ENCODE measurements around the gene ARGLU1.

ARGLU1 gene

GRCh38 chr13:106494506-106494905, 73.4 kb downstream of the ARGLU1 start:
- H3K36me3 ChIP-seq (ENCODE audit: control insufficient read depth, insufficient read depth, low read length): no peaks in the 10 kb centered on the region
- no peak overlapping the region for H3K4me3 ChIP-seq (replicated peaks; ENCODE audit: low read depth, low read length)
- H3K27me3 ChIP-seq (replicated peaks; ENCODE audit: control insufficient read depth, insufficient read depth, low read length): no peaks in the 10 kb centered on the region
- no peak for DNase-seq (ENCODE audit: extremely low read depth, insufficient read length)
- no peak for TF ChIP-seq CTCF (IDR thresholded peaks at IDR 0.05; ENCODE audit: insufficient read depth, low read length, poor library complexity, severe bottlenecking)

- Histone ChIP-seq H3K4me3 (replicated peaks; ENCODE audit: low read depth, low read length) (no peak overlapping the region), H3K27me3 (replicated peaks; ENCODE audit: control insufficient read depth, insufficient read depth, low read length) (no peaks in the 10 kb centered on the region), H3K36me3 (ENCODE audit: control insufficient read depth, insufficient read depth, low read length) (no peaks in the 10 kb centered on the region)
- no peak for TF ChIP-seq CTCF (IDR thresholded peaks at IDR 0.05; ENCODE audit: insufficient read depth, low read length, poor library complexity, severe bottlenecking)
- DNase-seq (ENCODE audit: extremely low read depth, insufficient read length): peak; percentile 38
Observed at GRCh38 chr13:106493533-106494220, 74.3 kb downstream of the ARGLU1 start.

- no peak for TF ChIP-seq CTCF (IDR thresholded peaks at IDR 0.05; ENCODE audit: insufficient read depth, low read length, poor library complexity, severe bottlenecking)
- no peak overlapping the region for H3K4me3 ChIP-seq (replicated peaks; ENCODE audit: low read depth, low read length)
- DNase-seq (ENCODE audit: extremely low read depth, insufficient read length): no peak
- H3K27me3 ChIP-seq (replicated peaks; ENCODE audit: control insufficient read depth, insufficient read depth, low read length): no peaks in the 10 kb centered on the region
- H3K36me3 ChIP-seq (ENCODE audit: control insufficient read depth, insufficient read depth, low read length): no peaks in the 10 kb centered on the region
Observed at GRCh38 chr13:106492588-106493475, 75.1 kb downstream of the ARGLU1 start.

GRCh38 chr13:106491928-106492587, 75.9 kb downstream of the ARGLU1 start:
- H3K27me3 ChIP-seq (replicated peaks; ENCODE audit: control insufficient read depth, insufficient read depth, low read length): no peaks in the 10 kb centered on the region
- no peak for TF ChIP-seq CTCF (IDR thresholded peaks at IDR 0.05; ENCODE audit: insufficient read depth, low read length, poor library complexity, severe bottlenecking)

More at GRCh38 chr13:106491928-106492587, 75.9 kb downstream of the ARGLU1 start:
- H3K36me3 ChIP-seq (ENCODE audit: control insufficient read depth, insufficient read depth, low read length): no peaks in the 10 kb centered on the region
- no peak overlapping the region for H3K4me3 ChIP-seq (replicated peaks; ENCODE audit: low read depth, low read length)
- DNase-seq (ENCODE audit: extremely low read depth, insufficient read length): no peak
